HepG2 (cell line): ENCODE measurements around the gene CARS1.

ENCODE experiments used
- NFE2L1 ChIP-seq: sonication (generic); formaldehyde crosslinking; IDR thresholded peaks from 2 replicates; pipeline ENCODE4 v1.4.0; 2020; ENCODE audit warnings: missing genetic modification reagents, mild to moderate bottlenecking, borderline replicate concordance
- ZBTB49 ChIP-seq: sonication (generic); formaldehyde crosslinking; IDR thresholded peaks from 2 replicates; pipeline ENCODE4 v1.4.0; 2020; ENCODE audit warnings: missing genetic modification reagents, borderline replicate concordance
- ZNF652 ChIP-seq: IDR thresholded peaks from 2 replicates; pipeline ENCODE4 v1.6.1; 2016; ENCODE audit warnings: low read depth, borderline replicate concordance

- no peak for TF ChIP-seq NFE2L1 (CRISPR knock-in tag)
- no peak for TF ChIP-seq ZBTB49 (CRISPR knock-in tag)
- TF ChIP-seq ZNF652 (CRISPR knock-in tag) = no peak
Observed at GRCh38 chr11:2989551-2989950, 67.7 kb downstream of the CARS1 start.
